GM21786 (cell line): ENCODE results near the gene SLC8A2.
"Not testable (repeated sequence)": the region's sequence is repeated elsewhere in the genome, so short reads cannot be mapped to it uniquely, and the experiment has no call there.

Experiments used
- ATAC-seq: cut with Tn5 transposase; IDR thresholded peaks from one replicate; pipeline ENCODE4 v1.9.1; 2021; ENCODE audit not compliant: unreplicated experiment

The SLC8A2 gene

GRCh38 chr19:47487551-47488515, 16.1 kb upstream of the SLC8A2 start:
- no peak for ATAC-seq

- no peak for ATAC-seq
Measured at GRCh38 chr19:47486900-47487299, 15.2 kb upstream of the SLC8A2 start.

DNA sequence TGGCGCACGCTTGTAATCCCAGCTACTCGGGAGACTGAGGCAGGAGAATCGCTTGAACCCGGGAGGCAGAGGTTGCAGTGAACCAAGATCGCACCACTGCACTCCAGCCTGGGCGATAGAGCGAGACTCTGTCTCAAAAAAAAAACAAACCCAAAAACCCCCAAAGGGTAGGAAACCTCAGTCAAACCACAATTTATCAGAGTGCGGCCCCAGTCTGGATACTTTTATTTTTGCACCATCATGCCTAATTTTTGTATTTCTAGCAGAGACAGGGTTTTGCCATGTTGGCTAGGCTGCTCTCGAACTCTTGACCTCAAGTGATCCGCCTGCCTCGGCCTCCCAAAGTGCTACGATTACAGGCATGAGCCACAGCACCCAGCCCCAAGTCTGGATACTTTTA, 14.5 kb upstream of the SLC8A2 start:
- ATAC-seq = not testable (repeated sequence)

DNA sequence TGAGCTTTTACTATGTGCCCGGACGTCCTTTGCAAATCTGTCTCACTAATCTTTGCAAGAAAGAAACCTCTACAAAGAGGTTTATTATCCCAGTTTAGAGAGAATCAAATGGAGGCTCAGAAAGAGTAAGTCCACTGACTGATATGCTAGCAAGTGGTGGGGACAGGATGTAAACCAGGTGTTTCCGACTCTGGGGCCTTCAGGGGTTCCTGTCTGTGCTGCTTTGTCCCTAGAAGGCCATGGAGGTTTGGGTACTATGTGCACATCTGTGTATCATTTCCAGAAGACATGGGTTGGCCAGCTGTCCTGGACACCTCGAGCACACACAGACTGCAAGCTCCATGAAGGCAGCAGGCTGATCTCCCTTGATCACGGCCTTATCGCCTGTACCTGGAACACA, 13.5 kb upstream of the SLC8A2 start:
- ATAC-seq = no peak

DNA sequence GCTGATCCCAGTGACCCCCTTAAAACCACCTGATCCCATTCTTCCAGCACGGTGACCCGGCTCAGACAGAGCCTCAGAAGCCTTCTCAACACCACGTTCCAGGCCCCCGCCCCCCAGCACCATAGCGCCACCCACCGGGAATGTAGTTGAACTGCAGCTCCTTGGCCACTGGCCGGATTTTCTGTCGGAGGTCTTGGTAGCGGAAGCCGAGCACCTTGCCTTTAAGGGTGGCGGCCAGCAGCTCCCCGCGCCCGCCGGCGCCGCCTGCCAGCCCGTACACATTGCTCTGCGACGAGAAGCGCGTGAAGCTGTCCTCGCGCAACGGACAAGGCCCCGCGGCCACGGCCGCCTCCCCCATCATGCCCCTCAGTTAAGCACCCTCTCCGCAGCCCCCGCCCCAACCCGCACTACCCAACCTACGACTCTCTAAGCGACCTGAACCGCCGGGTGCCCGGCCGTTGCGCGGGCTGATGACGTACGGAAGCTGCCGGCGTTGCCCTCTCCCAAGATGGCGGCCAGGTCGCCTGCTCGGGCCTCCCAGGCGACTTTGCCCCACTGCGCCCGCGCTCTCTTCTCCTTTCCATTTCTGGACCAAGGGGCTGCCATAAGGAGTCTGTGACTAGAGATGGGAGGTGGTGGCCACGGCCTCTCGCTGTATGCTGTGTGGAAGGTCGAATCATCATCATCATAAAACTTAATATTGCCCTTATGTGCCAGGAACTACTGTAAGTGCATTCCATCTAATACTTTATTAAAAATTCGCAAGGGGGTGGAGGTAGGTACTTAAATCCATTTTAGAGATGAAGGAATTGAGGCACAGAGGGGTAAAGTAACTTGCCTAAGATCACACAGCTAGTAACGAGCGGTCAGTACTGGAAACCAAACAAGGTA, 12.4 kb upstream of the SLC8A2 start, which contains the start of gene KPTN:
TSS of gene KPTN (minus strand) at position 420 of the 891 bp plus-strand sequence. CDS start at position 361, 59 bp downstream.
- peak; percentile 59 for ATAC-seq

- ATAC-seq = no peak
Measured at GRCh38 chr19:47483200-47483599, 11.5 kb upstream of the SLC8A2 start.

- ATAC-seq = no peak
Measured at GRCh38 chr19:47481460-47482052, 9.9 kb upstream of the SLC8A2 start.

GRCh38 chr19:47480658-47481057, 9.0 kb upstream of the SLC8A2 start:
- no peak for ATAC-seq

DNA sequence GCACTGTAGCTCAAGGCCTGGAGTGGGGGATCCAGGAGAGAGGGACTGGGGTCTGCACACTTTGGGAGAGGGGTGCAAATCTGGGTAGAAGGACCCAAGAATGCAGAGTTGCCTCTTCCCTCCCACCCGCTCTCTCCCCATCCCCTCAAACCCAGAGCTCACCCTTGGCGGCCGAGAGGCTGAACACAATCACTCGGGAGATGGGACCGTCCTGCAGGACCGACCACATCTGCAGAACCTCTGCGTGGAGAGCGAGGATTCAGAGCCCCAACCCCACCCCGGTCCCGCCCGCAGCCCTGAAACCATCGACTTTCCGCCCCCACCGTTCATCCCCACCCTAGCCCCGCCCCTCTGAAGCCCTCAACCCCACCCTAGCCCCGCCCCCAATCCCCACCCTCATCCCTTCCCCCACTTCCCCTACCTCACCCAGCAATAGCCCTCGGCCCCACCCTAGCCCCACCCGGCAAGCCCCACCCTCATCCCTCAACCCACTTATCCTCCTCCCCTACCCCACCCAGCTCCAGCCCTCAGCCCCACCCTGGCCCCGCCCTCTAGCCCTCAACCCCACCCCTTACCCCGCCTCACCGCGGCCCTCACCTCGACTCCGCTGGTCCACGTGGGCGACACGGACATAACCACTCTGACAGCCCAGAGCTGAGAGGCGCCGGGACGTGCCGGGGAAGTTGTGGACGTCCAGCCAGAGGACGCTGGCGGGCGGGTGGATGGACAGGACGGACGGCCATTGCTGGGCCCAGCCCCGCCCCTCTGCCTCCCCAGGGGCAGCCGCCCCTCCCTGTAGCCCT, 8.2 kb upstream of the SLC8A2 start:
- no peak for ATAC-seq

GRCh38 chr19:47476438-47476972, 4.8 kb upstream of the SLC8A2 start:
- ATAC-seq = no peak

DNA sequence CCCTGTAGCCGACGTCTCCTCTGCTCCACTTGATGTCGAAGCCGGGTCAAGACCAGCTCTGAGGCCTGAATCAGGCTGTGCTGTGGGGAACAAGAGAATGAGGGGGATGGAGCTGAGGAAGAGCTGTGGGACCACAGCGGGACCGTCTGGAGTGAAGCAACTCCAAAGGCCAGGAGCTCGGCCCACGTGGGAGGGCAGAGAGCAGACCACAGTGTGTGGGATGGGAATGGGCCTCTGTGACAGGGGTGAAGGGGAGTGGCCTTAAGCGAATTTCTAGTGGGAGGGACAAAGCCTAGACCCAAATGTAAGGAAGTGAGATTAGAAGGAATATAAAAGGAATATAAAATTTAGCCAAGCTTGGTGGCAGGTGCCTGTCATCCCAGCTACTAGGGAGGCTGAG, 3.8 kb upstream of the SLC8A2 start:
- ATAC-seq = no peak

- ATAC-seq = no peak
Measured at GRCh38 chr19:47473336-47473735, 1.6 kb upstream of the SLC8A2 start.

- ATAC-seq = no peak
Measured at GRCh38 chr19:47471381-47471732, 336 bp downstream of the SLC8A2 start.

DNA sequence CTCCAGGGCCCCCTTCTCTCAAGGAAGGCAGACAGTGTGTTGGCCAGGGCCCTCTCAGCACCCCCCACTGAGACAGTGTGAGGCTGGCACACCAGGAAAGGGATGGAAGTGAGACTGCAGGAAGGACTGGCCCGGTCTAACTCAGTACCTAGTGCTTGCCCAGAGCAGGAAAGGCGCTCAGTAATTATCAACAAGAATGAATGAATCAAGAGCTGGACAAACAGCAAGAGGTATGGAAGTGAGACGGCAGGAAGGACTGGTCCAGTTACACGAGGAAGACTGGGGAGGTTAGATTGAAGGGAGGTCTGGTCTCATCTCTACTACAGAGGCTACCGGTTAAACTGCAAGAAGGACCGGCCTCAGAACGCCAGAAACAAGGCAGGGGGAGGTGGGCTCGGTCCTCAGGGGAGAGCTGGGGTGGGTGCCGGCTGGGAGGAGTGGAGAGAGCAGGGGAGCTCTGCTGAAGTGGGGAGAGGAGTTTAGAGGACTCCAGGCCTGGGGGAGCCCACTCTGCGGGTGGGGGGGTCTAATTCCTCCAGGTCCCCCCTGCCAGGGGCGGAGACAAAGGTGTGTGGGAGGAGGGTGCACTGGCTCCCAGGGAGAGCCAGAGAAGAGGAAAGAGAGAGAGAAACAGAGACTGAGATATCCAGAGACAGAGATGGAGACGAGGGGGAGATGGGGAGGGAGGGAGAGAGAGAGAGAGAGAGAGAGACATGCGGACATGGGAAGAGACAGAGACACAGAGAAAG, 1.1 kb downstream of the SLC8A2 start:
- no peak for ATAC-seq

GRCh38 chr19:47469719-47470118, 2.0 kb downstream of the SLC8A2 start:
- ATAC-seq = no peak

DNA sequence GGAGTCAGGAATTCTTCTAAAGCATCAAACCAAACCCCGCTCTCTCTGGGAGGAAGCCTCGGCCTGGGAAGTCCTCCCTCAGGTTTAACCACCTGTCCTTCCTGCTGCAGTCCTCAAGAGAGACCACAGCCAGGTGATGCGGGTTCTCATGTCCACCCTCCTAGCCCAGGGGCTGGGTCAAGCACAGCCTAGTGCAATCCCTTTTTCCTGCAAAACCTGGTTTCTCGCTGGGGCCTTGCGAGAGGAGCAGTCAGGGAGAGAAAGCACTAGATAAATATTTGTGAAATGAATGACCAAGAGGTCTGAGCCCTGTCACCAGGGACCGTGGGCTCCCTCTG, 2.4 kb downstream of the SLC8A2 start:
- no peak for ATAC-seq

DNA sequence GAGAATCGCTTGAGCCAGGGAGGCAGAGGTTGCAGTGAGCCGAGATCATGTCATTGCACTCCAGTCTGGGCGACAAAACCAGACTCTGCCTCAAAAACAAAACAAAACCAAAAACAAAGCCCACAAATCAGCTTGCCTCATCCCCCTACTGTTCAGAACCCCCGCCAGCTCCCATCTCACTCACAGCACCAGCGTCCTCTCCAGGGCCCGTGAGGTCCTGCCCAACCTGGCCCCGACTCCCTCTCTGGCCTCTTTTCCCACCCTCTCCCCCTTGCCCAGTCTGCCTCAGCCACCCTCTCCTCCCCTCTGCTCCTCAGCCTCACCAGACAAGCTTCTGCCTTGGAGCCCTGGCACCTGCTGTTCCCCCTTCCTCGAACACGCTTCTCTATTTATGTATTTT, 3.8 kb downstream of the SLC8A2 start:
- ATAC-seq = no peak

DNA sequence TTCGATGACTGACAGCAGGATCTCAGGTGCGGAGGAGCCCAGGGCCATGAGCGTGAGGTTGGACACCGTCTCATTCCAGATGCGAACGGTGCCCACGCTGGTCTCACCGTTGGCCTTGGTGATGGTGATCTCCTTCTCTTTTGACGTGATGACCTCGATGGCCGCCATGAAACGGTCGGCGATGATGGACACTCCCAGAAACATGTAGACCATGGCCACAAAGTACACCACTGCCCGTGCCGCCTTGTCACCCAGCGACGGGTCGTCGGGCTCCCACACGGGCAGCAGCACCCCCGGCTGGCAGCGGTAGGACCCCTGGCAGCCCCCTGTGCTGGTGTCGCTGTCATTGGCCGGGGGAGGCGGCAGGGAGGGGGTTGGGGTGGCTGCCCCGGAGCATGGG, 5.7 kb downstream of the SLC8A2 start:
- no peak for ATAC-seq

- ATAC-seq = no peak
Measured at GRCh38 chr19:47464675-47465419, 6.8 kb downstream of the SLC8A2 start.
